Adipocyte (in vitro differentiated cells): ENCODE measurements around the gene C15orf39.

Experiments
- DNase-seq: peaks from one replicate; pipeline ENCODE4 v3.0.0-alpha.2; 2015; ENCODE audit warnings: low read depth
- H3K27me3 ChIP-seq: replicated peaks from 2 replicates; pipeline ENCODE4 v1.7.0; 2013; ENCODE audit warnings: mild to moderate bottlenecking, low read length, moderate library complexity; ENCODE audit not compliant: control insufficient read depth, insufficient read depth
- H3K36me3 ChIP-seq: 2 replicates; pipeline ENCODE4 v1.7.0; 2013; ENCODE audit warnings: low read length, mild to moderate bottlenecking, moderate library complexity; ENCODE audit not compliant: control insufficient read depth, insufficient read depth, severe bottlenecking
- H3K4me1 ChIP-seq: 2 replicates; pipeline ENCODE4 v1.7.0; 2013; ENCODE audit warnings: mild to moderate bottlenecking, low read length, moderate library complexity; ENCODE audit not compliant: control insufficient read depth, insufficient read depth
- H3K4me3 ChIP-seq: 2 replicates; pipeline ENCODE4 v1.7.0; 2013; ENCODE audit warnings: mild to moderate bottlenecking, low read length, moderate library complexity
- H3K9ac ChIP-seq: 2 replicates; pipeline ENCODE4 v1.7.0; 2013; ENCODE audit warnings: mild to moderate bottlenecking, low read length, moderate library complexity
- H3K9me3 ChIP-seq: 2 replicates; pipeline ENCODE4 v1.7.0; 2013; ENCODE audit warnings: mild to moderate bottlenecking, low read length, moderate library complexity; ENCODE audit not compliant: control insufficient read depth

Gene C15orf39

DNA sequence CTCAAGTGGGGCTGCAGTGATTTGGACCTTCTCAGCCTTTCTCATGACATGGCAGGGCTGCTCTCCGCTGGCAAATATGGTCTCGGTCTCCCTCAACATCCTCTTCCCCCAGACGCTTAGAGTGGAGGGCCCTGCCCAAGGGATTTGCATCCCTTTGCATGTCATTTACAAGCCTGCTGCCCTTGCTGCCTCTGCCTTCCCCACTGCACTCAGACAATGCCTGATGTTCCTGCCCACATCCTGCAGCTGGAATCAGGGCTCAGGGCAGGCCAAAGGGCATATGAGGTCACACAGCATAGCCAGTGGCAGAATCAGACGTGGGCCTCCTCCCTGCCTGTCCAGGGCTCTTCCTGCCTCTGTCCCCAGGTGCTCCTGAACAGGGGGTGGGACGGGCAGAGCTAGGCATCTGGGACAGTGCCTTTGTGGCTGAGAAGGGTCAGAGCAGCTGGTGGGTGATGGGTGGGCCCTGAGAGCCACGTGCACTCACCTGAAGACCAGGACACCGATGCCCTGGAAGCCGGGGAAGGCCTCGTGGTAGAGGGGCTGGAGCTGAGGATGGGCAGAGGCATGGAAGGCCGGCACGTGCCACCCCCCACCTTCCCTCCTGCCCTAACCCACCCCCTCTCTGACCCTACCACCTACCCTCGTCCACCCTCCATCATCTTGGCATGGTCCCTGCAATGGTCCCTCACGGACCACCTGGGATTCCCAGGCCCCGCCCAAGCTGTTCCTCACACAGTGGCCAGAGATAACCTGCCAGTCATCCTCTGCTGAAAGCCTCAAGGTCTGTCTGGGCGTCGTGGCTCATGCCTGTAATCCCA lies 29.1 kb downstream of the C15orf39 start:
- Histone ChIP-seq H3K36me3 (no peaks in the 10 kb centered on the region), H3K4me1 (peaks cover 4% of the 10 kb centered on the region), H3K4me3 (no peak overlapping the region), H3K9ac (no peak overlapping the region), H3K9me3 (no peaks in the 10 kb centered on the region), H3K27me3 (peaks cover 51% of the 10 kb centered on the region)
- DNase-seq, result no peak

DNA sequence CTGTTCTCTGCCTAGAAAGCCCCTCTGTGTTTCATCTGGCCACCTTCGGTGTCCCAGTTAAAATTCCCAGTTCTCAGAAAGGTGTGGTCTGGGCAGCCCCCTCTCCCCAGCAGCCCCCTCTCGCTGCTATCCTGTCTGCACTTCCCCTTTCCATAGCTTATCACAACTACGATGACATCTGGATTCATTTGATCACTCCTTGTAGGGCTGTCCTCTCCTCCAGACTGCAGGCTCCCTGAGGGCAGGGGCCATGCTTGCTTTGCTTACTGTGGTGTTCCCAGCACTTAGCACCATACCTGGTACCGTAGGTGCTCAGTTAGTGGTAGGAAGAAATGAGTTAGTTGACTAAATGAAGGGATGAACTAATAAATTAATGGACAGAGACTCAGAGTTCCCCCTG lies 30.2 kb downstream of the C15orf39 start:
- H3K9me3 ChIP-seq, result no peaks in the 10 kb centered on the region
- no peak overlapping the region for H3K9ac ChIP-seq
- no peaks in the 10 kb centered on the region for H3K36me3 ChIP-seq
- peaks cover 55% of the 10 kb centered on the region for H3K27me3 ChIP-seq
- H3K4me3 ChIP-seq, result no peak overlapping the region
- no peak for DNase-seq
- H3K4me1 ChIP-seq, result peaks cover 4% of the 10 kb centered on the region

DNA sequence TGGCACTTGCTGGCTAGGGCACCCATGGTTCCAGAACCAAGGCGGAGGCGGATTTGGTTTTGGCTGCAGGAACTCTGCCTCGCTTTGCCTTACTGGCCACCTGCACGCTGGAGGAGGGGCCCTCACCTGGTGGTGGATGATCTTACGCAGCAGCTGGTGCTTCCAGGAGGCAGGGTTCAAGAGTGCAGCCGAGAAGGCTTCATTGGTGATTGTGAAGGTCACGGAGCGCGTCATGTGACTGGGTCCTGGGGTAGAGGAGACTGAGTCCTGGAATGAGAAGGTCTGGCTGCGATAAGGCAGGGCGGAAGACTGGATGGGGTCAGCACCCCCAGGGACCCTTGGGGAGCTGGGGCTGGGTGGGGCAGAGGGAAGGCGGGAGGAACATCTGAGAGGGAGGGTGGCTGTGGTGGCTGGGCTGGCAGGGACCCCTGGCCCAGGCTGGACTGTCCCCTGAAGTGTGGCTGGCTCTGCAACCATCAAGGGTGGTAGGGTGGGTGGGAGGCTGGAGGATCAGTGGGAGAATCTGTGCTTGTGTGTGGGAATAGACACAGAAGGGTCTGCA lies 30.7 kb downstream of the C15orf39 start:
- Histone ChIP-seq H3K9me3 (no peaks in the 10 kb centered on the region), H3K27me3 (peaks cover 55% of the 10 kb centered on the region), H3K36me3 (no peaks in the 10 kb centered on the region), H3K9ac (no peak overlapping the region), H3K4me3 (no peak overlapping the region), H3K4me1 (peaks cover 4% of the 10 kb centered on the region)
- DNase-seq, result no peak

DNA sequence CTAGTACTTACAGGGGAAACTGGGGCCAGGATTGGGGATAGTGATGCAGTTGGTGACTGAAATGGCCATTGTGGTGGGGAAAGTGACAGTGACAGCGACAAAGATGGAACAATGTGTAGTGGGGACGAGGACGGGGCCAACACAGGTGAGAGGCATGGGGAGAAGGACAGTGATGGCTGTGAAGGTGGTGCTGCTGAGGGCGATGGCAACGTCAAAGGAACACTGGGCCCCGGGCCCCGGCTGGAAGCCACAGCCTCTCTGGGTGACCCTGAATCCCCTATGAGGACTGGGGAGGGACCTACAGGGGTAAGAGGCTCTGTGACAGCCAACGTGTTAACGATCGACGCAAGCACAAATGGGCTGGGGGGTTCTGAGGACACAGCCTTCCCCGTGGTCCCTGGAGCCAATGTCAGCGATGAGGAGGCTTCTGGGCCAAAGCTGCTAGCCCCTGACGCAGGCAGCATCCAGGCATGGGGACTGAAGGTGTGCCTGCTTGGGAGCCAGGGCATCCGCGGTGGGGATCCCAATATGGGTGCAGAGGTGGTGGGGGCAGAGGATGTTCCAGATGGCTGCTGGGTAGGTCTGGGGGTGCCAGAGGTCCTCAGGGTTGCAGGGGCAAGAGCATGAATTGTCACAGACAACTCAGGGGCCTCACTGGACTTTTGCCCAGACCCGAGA lies 31.3 kb downstream of the C15orf39 start:
- peaks cover 58% of the 10 kb centered on the region for H3K27me3 ChIP-seq
- DNase-seq, result no peak

DNA sequence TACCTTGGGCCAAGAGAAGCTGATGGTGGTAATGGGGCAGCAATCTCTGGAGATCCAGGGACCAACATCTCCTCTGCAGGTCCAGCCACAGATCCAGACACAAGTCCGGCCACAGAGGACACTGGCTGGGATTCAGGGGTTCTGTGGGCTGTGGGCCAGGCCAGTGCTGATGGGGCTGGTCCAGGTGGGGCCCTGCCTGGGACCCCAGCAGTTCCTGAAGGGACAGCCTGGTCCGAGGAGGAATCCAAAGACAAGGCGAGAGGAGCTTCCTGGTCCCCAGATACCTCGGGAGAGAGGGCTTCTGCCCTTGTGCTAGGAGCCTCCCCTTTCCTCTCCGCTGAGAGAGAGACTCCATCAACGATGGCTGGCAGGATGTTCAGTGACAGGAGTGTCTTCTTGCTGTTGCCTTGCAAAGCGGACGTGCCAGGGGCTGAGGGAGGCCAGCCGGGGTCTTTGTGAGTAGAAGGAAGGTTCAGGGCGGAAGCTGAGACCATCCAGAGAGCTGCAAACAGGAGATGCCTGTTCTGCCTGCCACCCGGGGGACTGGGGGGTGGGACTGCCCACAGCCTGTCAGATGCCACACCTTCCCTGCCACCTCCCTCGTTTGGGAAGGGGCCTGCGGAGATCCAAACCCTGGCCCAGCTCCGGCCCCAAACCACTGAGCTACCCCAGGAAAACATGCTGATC lies 32.0 kb downstream of the C15orf39 start:
- no peak for DNase-seq
- H3K27me3 ChIP-seq, result peaks cover 60% of the 10 kb centered on the region
- H3K9me3 ChIP-seq, result no peaks in the 10 kb centered on the region
- H3K9ac ChIP-seq, result no peak overlapping the region
- no peak overlapping the region for H3K4me3 ChIP-seq
- peaks cover 4% of the 10 kb centered on the region for H3K4me1 ChIP-seq
- no peaks in the 10 kb centered on the region for H3K36me3 ChIP-seq

More for the DNA sequence above, 31.3 kb downstream of the C15orf39 start:
- no peaks in the 10 kb centered on the region for H3K9me3 ChIP-seq
- no peak overlapping the region for H3K4me3 ChIP-seq
- no peak overlapping the region for H3K9ac ChIP-seq
- peaks cover 4% of the 10 kb centered on the region for H3K4me1 ChIP-seq
- no peaks in the 10 kb centered on the region for H3K36me3 ChIP-seq

DNA sequence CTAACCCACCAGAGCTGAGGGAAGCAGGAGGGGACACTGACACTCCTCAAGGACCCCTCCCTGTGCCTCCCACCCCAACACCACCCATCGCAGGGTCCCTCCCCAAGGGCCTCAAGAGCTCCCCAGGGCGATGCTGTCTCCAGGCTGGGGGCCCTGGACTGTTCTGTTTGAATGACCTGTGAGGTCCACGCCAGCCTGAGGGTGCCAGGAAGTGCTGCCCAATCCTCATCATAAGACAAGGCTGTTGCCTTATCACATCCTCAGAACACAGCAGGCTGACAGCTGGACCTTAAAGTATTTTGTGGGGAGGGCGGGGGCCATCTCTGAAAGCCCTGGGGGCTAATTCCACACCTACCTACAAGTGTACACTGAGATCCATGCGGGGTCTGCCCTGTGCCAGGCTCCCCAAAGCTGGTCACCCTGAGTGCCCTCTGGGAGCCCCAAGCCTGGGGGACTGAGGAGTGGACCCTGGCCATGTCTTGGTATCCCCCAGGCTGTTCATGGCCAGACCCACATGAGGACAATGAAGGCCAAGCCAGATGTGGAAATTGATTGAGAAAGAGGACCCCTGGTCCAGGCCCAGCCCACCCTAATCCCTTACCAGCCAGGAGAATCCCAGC lies 32.6 kb downstream of the C15orf39 start:
- H3K4me1 ChIP-seq, result peaks cover 4% of the 10 kb centered on the region
- H3K36me3 ChIP-seq, result no peaks in the 10 kb centered on the region
- H3K9ac ChIP-seq, result no peak overlapping the region

DNA sequence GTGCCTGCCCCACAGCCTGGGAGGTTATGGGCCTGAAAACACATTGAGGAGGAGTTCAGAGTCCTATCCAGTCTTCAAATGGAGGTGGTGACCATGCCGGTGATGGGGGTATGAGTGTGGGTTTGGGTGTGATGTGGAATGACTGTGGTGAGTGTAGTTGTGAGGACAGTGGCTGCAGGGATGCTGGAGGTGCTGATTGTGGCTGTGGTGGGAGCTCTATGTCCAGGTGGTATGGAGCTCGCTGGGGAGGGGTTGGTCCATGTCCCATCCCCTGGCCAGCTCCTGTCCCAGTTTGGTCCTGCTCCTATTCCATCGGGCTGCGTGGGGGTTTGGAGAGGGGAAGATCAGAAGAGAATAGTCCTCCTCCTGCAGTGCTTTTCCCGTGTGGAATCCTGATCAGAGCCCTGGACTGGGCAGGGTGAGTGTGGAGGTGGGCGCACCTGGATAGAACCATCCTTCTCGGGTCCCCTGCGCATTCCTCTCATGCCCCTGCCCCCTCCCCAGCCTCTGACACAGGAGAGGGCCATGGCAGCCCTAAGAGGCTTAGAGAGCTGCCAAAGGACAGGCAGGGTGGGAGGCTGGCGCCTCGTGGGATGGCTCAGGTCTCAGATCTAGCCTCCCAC lies 33.5 kb downstream of the C15orf39 start:
- Histone ChIP-seq H3K4me1 (no peaks in the 10 kb centered on the region), H3K9ac (no peak overlapping the region), H3K4me3 (no peak overlapping the region), H3K9me3 (no peaks in the 10 kb centered on the region), H3K36me3 (no peaks in the 10 kb centered on the region), H3K27me3 (peaks cover 70% of the 10 kb centered on the region)
- DNase-seq, result no peak

More for the DNA sequence above, 32.6 kb downstream of the C15orf39 start:
- H3K4me3 ChIP-seq, result no peak overlapping the region
- peaks cover 66% of the 10 kb centered on the region for H3K27me3 ChIP-seq
- no peaks in the 10 kb centered on the region for H3K9me3 ChIP-seq
- DNase-seq, result no peak

DNA sequence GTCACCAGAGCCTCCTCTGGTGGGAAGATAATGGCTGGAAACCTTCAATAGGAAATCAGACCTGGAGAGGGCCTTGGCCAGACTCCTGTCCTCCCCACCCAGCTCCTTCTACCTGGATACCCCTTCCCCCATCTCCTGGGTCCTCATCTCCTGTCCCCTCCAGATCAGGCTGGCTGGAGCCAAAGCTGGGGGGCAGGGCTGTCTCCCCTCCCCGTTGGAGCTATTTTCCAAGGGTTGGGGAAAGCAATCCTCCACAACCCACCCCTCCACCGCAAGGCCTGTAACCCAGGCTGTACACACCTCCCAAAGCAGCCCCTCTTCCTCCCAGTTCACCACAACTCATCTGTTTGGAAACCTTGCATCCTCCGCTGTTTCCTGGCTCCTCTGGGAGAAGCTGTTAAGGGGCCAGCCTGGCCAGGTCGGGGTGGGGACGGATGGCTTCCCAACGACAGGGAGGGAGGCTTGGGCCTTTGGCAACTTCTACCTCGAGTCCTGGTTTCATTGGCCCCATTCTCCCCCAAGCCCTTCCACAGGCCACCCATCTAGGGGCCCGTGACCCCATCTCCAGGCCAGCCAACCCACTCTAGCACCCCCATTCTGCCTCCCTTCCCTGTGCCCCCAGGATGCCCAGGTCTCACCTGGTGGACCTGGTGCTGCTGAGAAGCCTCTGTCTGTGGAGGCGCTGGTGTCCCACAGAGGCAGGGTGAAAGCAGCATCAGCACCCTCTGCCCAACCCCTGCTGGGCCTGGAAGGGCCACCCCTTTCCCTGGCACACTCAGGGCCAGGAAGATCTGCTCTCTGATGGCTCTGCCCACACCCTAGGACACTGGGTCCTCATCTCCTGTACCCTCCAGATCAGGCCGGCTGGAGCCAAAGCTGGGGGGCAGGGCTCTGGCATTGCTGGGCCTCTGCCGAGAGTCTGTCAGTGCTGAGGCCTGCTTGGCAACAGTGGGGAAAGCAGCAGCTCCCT lies 34.4 kb downstream of the C15orf39 start:
- Histone ChIP-seq H3K9me3 (no peaks in the 10 kb centered on the region), H3K4me1 (no peaks in the 10 kb centered on the region), H3K4me3 (no peak overlapping the region), H3K9ac (no peak overlapping the region), H3K27me3 (peaks cover 78% of the 10 kb centered on the region), H3K36me3 (no peaks in the 10 kb centered on the region)
- DNase-seq, result no peak

DNA sequence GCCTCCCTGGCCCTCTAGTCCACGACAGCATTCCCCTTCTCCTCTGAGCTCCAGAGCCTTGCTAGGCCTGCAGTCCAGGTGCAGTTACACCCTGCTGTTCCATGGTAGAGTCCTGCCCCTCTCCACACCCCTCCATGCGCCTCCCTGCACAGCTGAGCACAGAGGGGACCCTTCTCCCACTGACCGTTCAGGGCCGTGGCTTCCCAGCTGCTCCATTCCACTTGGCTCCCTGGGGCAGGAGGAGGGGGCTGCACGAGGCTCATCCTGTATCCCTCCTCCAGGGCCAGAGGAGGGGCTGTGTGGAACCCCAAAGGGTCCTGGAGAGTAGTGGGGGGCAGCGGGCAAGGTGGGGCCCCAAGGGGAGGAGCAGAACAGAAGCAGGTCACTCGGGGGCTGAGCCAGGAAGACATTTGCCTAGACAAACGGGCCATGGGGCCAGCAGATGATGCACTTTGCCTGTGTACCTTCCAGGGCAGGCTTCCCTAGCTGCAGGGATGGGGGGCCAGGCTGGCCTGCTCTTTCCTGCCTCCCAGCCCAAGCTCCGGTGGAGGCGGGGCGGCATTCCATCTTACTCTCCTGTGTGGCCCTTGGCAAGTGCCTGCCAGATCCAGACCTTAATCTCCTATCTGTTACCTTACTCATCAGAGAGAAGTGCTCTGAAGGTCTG lies 35.8 kb downstream of the C15orf39 start:
- no peaks in the 10 kb centered on the region for H3K9me3 ChIP-seq
- H3K27me3 ChIP-seq, result peaks cover 68% of the 10 kb centered on the region
- no peak for DNase-seq
- no peaks in the 10 kb centered on the region for H3K4me1 ChIP-seq
- H3K9ac ChIP-seq, result no peak overlapping the region
- H3K36me3 ChIP-seq, result no peaks in the 10 kb centered on the region
- H3K4me3 ChIP-seq, result no peak overlapping the region
